ENCODE results near the gene DLK2.

- TF ChIP-seq CTCF (conservative IDR thresholded peaks at IDR 0.05; ENCODE audit: low read depth in 2 of 2), result no peak
- no peak for TF ChIP-seq ZNF331 (CRISPR knock-in tag; IDR thresholded peaks at IDR 0.05; ENCODE audit: low read depth)
- no peak for TF ChIP-seq STAT1 (IDR thresholded peaks at IDR 0.05; ENCODE audit: unreplicated experiment)
- TF ChIP-seq POLR2AphosphoS5 (IDR thresholded peaks at IDR 0.05; ENCODE audit: low read depth), result no peak
Observed at GRCh38 chr6:43434001-43434840, 21.1 kb downstream of the DLK2 start.

All from GM23338 (cell line).